C4-2B (cell line): ENCODE data around the gene ZNF579.

Experiments used
- CTCF ChIP-seq: fragments of 450-650 bp; conservative IDR thresholded peaks from 2 replicates; pipeline ENCODE4 v1.5.1; 2017; ENCODE audit warnings: mild to moderate bottlenecking
- ZFX ChIP-seq: fragments of 450-650 bp; IDR thresholded peaks from 2 replicates; pipeline ENCODE4 v1.6.1; 2017

DNA sequence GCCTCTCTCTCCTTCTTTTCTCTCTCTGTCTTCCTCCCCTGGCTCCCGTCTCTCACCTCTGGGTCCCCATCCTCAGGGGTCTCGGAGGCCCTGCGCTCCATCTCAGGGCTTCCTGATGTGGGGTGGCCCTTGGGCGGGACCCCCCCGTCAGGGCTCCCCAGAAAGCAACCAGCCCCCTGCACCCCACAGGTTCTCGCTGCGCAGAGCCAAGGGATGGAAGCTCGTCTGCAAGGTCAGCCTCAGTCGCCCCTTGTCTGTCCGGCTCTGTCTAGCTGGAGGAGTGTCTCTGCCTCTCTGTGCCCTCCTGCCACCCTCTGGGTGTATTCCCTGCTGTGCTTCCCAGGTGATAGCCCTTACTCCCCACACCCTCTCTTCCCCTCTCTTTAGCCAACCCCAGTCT is 35.2 kb downstream of the ZNF579 start, which contains the start of gene SBK3:
- TF ChIP-seq CTCF (no peak), ZFX (no peak)
